ENCODE results near the gene TCEAL3. TPM values are rescaled to one million over a fixed set of nuclear protein-coding genes. Genes with fewer than 3 reads are reported as not detected.

The TCEAL3 gene
- total and polyA plus RNA-seq, 2 of the 8 experiments (the other 6 are each of a cell fraction or from before 2014, with no cell fraction given): 4.4 to 12.0 TPM

DNA sequence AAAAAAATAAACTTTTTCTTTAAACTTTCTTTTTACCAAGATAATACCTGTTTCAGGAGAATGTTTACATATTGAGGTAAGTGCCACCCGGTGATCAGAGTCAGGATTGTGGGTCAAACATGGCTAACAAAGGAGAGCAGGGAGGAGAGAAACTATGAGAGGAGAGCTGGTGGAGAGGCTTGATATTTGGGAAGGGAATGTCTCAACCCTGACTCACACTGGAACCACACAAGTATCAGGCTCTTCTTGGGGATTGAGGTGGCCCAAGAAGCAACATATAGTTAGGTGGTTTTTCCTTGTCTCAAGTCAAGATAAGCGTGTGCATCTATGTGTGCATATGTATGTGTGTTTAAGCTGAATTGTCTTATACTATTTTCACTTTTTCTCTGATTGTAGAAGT, 27.7 kb downstream of the TCEAL3 start:
- 80% methylated on average over 2 of the region's 2 CpGs; no CpG with 5 or more reads in 1 of the 2 experiments for WGBS, 2 experiments (ENCODE audit: extremely low coverage in 1 of 2, insufficient coverage in 1 of 2, insufficient read length in 1 of 2, insufficient replicate concordance in 2 of 2, low coverage in 1 of 2, low lambda C conversion rate in 2 of 2, missing lambda C conversion rate in 1 of 2)
- Histone ChIP-seq H3K4me2 (ENCODE audit: insufficient read depth in 1 of 2, low read depth in 2 of 2, low read length in 2 of 2) (no peak overlapping the region), H4K20me1 (replicated peaks in 1 of 2; ENCODE audit: control insufficient read depth in 1 of 2, insufficient read depth in 2 of 2, low read length in 2 of 2) (no peaks in the 10 kb centered on the region), H4K5ac (ENCODE audit: insufficient read length, low read depth, low read length) (no peak overlapping the region), H2AFZ (ENCODE audit: low read length) (no peak overlapping the region), H4K91ac (replicated peaks; ENCODE audit: insufficient read length, low read length) (no peak overlapping the region), H4K8ac (ENCODE audit: extremely low read depth, insufficient read depth, low read length) (no peak overlapping the region), H3K23ac (ENCODE audit: insufficient read length) (no peak overlapping the region), H2BK20ac (ENCODE audit: low read length) (no peak overlapping the region), H3K79me1 (ENCODE audit: low read depth, low read length) (no peaks in the 10 kb centered on the region), H2BK12ac (ENCODE audit: low read depth, low read length) (no peak overlapping the region), H3K79me2 (ENCODE audit: control insufficient read depth in 1 of 2, insufficient read depth in 2 of 2, low read length in 2 of 2) (no peaks in the 10 kb centered on the region), H2BK15ac (ENCODE audit: low read length) (no peak overlapping the region), H3K4me3 (ENCODE audit: extremely low read depth in 1 of 4, insufficient read depth in 2 of 4, low read depth in 3 of 4, low read length in 4 of 4) (no peak overlapping the region), H3K27me3 (replicated peaks in 1 of 4; ENCODE audit: control insufficient read depth in 3 of 4, extremely low read depth in 1 of 4, insufficient read depth in 3 of 4, low read length in 3 of 4) (no peaks in the 10 kb centered on the region), H3K4me1 (replicated peaks in 1 of 4; ENCODE audit: control insufficient read depth in 3 of 4, insufficient read depth in 4 of 4, low read length in 3 of 4) (peaks cover 0 to 4% (median 0%) of the 10 kb centered on the region in 4 experiments; a peak in 1 of 7 replicates), H3K23me2 (ENCODE audit: low read depth, low read length) (no peaks in the 10 kb centered on the region), H3K14ac (ENCODE audit: insufficient read length) (no peak overlapping the region), H3K27ac (ENCODE audit: low read depth, low read length) (no peak overlapping the region), H3K36me3 (ENCODE audit: control insufficient read depth in 2 of 4, insufficient read depth in 4 of 4, low read length in 3 of 4) (no peaks in the 10 kb centered on the region), H2BK120ac (replicated peaks; ENCODE audit: low read depth, low read length) (no peak overlapping the region), H3K56ac (replicated peaks; ENCODE audit: insufficient read length, low read depth, low read length) (no peak overlapping the region), H3K9me3 (ENCODE audit: insufficient read depth in 2 of 2, low read depth in 1 of 2, low read length in 1 of 2) (no peaks in the 10 kb centered on the region), H3K9ac (replicated peaks in 1 of 4; ENCODE audit: extremely low read depth in 1 of 4, low read depth in 3 of 4, low read length in 3 of 4) (no peak overlapping the region), H2BK5ac (ENCODE audit: low read depth, low read length) (no peak overlapping the region), H3K4ac (replicated peaks; ENCODE audit: insufficient read length, low read depth, low read length) (no peak overlapping the region), H3K18ac (ENCODE audit: extremely low read depth, low read length) (no peak overlapping the region), H2AK5ac (ENCODE audit: low read depth, low read length) (no peak overlapping the region)
- CTCF ChIA-PET (ENCODE audit: partially characterized antibody): no interaction called here
- DNase-seq (ENCODE audit: low read depth in 1 of 2, low spot score in 2 of 2) (no peak), FAIRE-seq (no peak)
- TF ChIP-seq CHD2 (IDR thresholded peaks at IDR 0.05; ENCODE audit: low read length) (no peak), YY1 (IDR thresholded peaks at IDR 0.05; ENCODE audit: low read depth, low read length) (no peak), HDAC6 (IDR thresholded peaks at IDR 0.05; ENCODE audit: low read depth, low read length) (no peak), BACH1 (IDR thresholded peaks at IDR 0.05; ENCODE audit: low read length) (no peak), CBX5 (IDR thresholded peaks at IDR 0.05; ENCODE audit: low read depth, low read length) (no peak), RNF2 (IDR thresholded peaks at IDR 0.05; ENCODE audit: borderline replicate concordance, low read depth, low read length, missing control alignments, poor library complexity, severe bottlenecking) (no peak), RXRA (IDR thresholded peaks at IDR 0.05; ENCODE audit: insufficient read depth, low read depth, low read length) (no peak)
- TF ChIP-seq, protein P1, sequence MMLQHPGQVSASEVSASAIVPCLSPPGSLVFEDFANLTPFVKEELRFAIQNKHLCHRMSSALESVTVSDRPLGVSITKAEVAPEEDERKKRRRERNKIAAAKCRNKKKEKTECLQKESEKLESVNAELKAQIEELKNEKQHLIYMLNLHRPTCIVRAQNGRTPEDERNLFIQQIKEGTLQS (IDR thresholded peaks at IDR 0.05; ENCODE audit: insufficient read depth, low read depth, low read length): no peak
- POLR2A ChIA-PET (ENCODE audit: partially characterized antibody): no interaction called here
